AG04450 (cell line): ENCODE measurements around the gene TNXB. TPM values are rescaled to one million over a fixed set of nuclear protein-coding genes. Genes with fewer than 3 reads are reported as not detected.

Experiments used
- CTCF ChIA-PET: fragments of 300-600, 350-600 bp; formaldehyde crosslinking; extraction: SDS; loops from one replicate; lab custom pipeline; 2022; ENCODE audit warnings: antibody characterized with exemption, inconsistent platforms; lab: Charles Lee
- POLR2A ChIA-PET: fragments of 350-600 bp; formaldehyde crosslinking; extraction: SDS; loops from one replicate; lab custom pipeline; 2021; ENCODE audit warnings: antibody characterized with exemption, inconsistent platforms; lab: Yijun Ruan, JAX
- DNase-seq: peaks from one replicate; pipeline ENCODE4 v3.0.0-alpha.2; 2011; ENCODE audit warnings: low read depth, low spot score
- H3K27ac ChIP-seq: one replicate; pipeline ENCODE4 v1.5.1; 2012; ENCODE audit warnings: low read depth, low read length, control low read depth
- H3K27me3 ChIP-seq: one replicate; pipeline ENCODE4 v1.6.0; 2012; ENCODE audit warnings: low read length; ENCODE audit not compliant: control insufficient read depth, insufficient read depth
- H3K4me3 ChIP-seq: 2 replicates; pipeline ENCODE4 v1.5.1; 2011; ENCODE audit warnings: mild to moderate bottlenecking, low read depth, low read length, control low read depth
- H3K9me3 ChIP-seq: 2 replicates; pipeline ENCODE4 v1.5.1; 2012; ENCODE audit warnings: low read length; ENCODE audit not compliant: control insufficient read depth, insufficient read depth
- CTCF ChIP-seq: IDR thresholded peaks from 2 replicates; pipeline ENCODE4 v1.5.1; 2011; ENCODE audit warnings: low read depth, low read length, control low read depth, inconsistent platforms
- polyA plus RNA-seq: library from polyadenylated mRNA; depleted of rRNA; stranded (reverse); fragments of >200 nt; gene quantifications from 2 replicates; pipeline ENCODE4 v1.2.3, GENCODE V29; 2011

TNXB gene
- polyA plus RNA-seq, 1 experiment, result 0.35 TPM

GRCh38 chr6:32137454-32137853 is 28.3 kb upstream of the TNXB start:
- no peaks in the 10 kb centered on the region for H3K9me3 ChIP-seq
- H3K4me3 ChIP-seq, result no peak overlapping the region
- ChIA-PET CTCF (no interaction called here), POLR2A (interaction anchor here (0.7 kb wide), 1 partner anchor 34 kb away, joined by 3 read pairs; no protein-coding TSS in a partner anchor)
- DNase-seq, result no peak
- H3K27ac ChIP-seq, result no peak overlapping the region
- H3K27me3 ChIP-seq, result peaks cover 11% of the 10 kb centered on the region
- no peak for TF ChIP-seq CTCF

GRCh38 chr6:32133786-32134185 is 24.6 kb upstream of the TNXB start:
- TF ChIP-seq CTCF, result no peak
- DNase-seq, result no peak
- Histone ChIP-seq H3K4me3 (no peak overlapping the region), H3K9me3 (peaks cover 3% of the 10 kb centered on the region; the same call in 1 of the 2 replicates), H3K27me3 (no peaks in the 10 kb centered on the region), H3K27ac (no peak overlapping the region)
- ChIA-PET CTCF (no interaction called here), POLR2A (no interaction called here)

- Histone ChIP-seq H3K27ac (no peak overlapping the region), H3K27me3 (no peaks in the 10 kb centered on the region), H3K9me3 (peaks cover 3% of the 10 kb centered on the region; the same call in 1 of the 2 replicates), H3K4me3 (no peak overlapping the region)
- no peak for TF ChIP-seq CTCF
- ChIA-PET POLR2A (no interaction called here), CTCF (interaction anchor here (0.6 kb wide), 1 partner anchor 245 kb away, joined by 3 read pairs; no protein-coding TSS in a partner anchor)
- no peak for DNase-seq
Observed at GRCh38 chr6:32132110-32132509, 23.0 kb upstream of the TNXB start.

- no peak for TF ChIP-seq CTCF
- Histone ChIP-seq H3K27ac (no peak overlapping the region), H3K27me3 (no peaks in the 10 kb centered on the region), H3K4me3 (no peak overlapping the region), H3K9me3 (peaks cover 3% of the 10 kb centered on the region; the same call in 1 of the 2 replicates)
- CTCF ChIA-PET, result interaction anchor here (0.6 to 0.9 kb wide), 2 partner anchors 64 to 246 kb away, joined by 3 to 7 read pairs; no protein-coding TSS in a partner anchor
- POLR2A ChIA-PET, result interaction anchor here (0.6 kb wide), 1 partner anchor 13 kb away, joined by 4 read pairs; no protein-coding TSS in a partner anchor
- no peak for DNase-seq
Observed at GRCh38 chr6:32131439-32131948, 22.4 kb upstream of the TNXB start.
